ENCODE data around the gene TRIM75. TPM values are rescaled to one million over a fixed set of nuclear protein-coding genes. Genes with fewer than 3 reads are reported as not detected.
A peak's percentile ranks its signal among the peaks of the same experiment; 100 is the strongest.

Gene TRIM75
- total RNA-seq, 4 donors from 2014 or later: not detected

DNA sequence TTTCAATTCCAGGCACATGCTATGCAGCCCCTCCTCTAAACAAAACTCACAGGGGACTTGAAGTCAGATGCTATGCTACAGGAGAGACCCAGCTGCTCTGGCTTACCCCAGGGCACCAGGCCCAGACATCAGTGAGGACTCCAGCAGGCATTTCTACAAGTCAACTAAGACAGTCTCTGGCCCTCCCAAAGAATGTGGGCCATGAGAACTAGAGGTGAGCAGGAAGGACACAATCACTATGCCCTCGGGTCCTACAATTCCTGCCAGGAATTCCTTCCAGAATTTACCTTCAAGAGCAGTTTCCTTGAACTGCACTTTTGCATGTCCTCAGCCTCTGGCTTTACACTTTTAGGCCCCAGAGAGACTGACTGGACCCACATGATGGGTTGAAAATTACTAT lies 41.6 kb downstream of the TRIM75 start:
- Histone ChIP-seq H3K4me1 (no peaks in the 10 kb centered on the region), H3K27me3 (no peaks in the 10 kb centered on the region), H3K27ac (no peak overlapping the region), H3K4me3 (replicated peaks in 1 of 3) (no peak overlapping the region), H3K9me3 (no peaks in the 10 kb centered on the region), H3K36me3 (peaks cover 5 to 16% of the 10 kb centered on the region in 2 donors)
- intact Hi-C loops (cut with DNase I): no loop called here
- WGBS, 2 donors: 62 to 93% methylated on average over 1 of the region's 1 CpG
- no peak for TF ChIP-seq POLR2A (IDR thresholded peaks at IDR 0.05)
- TF ChIP-seq, protein P1, sequence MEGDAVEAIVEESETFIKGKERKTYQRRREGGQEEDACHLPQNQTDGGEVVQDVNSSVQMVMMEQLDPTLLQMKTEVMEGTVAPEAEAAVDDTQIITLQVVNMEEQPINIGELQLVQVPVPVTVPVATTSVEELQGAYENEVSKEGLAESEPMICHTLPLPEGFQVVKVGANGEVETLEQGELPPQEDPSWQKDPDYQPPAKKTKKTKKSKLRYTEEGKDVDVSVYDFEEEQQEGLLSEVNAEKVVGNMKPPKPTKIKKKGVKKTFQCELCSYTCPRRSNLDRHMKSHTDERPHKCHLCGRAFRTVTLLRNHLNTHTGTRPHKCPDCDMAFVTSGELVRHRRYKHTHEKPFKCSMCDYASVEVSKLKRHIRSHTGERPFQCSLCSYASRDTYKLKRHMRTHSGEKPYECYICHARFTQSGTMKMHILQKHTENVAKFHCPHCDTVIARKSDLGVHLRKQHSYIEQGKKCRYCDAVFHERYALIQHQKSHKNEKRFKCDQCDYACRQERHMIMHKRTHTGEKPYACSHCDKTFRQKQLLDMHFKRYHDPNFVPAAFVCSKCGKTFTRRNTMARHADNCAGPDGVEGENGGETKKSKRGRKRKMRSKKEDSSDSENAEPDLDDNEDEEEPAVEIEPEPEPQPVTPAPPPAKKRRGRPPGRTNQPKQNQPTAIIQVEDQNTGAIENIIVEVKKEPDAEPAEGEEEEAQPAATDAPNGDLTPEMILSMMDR (IDR thresholded peaks at IDR 0.05): no peak
- DNase-seq: no peak

DNA sequence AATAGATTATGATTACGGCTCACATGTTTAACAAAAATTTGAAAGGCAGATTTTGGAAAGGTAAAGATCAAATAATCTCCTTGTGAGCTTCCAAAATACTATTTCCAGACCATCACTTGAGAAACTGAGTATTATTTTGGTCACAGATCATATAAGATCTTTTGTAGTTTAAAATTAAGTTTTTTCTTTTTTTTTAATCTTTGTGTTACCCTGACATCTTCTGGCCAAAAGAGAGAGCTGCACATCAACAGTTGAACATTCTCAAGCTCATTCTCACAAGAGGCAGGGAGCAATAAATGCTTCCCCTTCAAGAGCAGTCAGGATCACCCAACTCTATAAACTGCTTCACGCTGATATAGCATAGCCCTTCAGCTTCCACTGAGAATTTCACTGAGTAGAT lies 43.1 kb downstream of the TRIM75 start:
- intact Hi-C loops (cut with DNase I): no loop called here
- 73 to 85% methylated on average over 2 of the region's 2 CpGs for WGBS, 2 donors
- no peaks in the 10 kb centered on the region for H3K4me1 ChIP-seq
- no peak overlapping the region for H3K4me3 ChIP-seq (replicated peaks in 1 of 3)
- H3K36me3 ChIP-seq: peaks cover 5 to 26% of the 10 kb centered on the region in 2 donors
- TF ChIP-seq, protein P1 (IDR thresholded peaks at IDR 0.05): peak in 3 of 6 experiments; percentile 35 to 50 (median 47)
- TF ChIP-seq POLR2A (IDR thresholded peaks at IDR 0.05): no peak
- H3K27ac ChIP-seq: no peak overlapping the region
- H3K9me3 ChIP-seq: no peaks in the 10 kb centered on the region
- no peaks in the 10 kb centered on the region for H3K27me3 ChIP-seq
- DNase-seq: no peak

DNA sequence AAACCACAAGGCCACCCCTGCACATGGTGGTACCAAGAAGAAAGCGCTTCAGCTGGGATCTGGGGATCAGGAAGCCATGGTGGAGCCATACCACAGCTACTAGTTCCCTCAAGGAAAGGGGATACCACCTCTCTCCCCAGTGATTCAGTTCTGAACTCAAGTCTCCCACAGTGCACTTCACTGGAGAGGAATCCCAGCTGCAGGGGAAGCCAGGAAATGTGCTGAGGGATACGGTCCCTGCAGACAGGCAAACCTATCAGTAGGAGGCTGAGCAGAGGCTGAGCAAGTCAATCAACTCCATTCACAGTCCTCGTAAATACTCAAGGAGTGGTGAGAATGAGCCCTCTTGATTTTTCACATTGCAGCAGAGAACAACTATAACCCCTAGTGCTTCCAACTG lies 48.0 kb downstream of the TRIM75 start:
- 91 to 95% methylated on average over 3 of the region's 3 CpGs for WGBS, 2 donors
- intact Hi-C loops (cut with DNase I): no loop called here
- Histone ChIP-seq H3K4me3 (replicated peaks in 1 of 3) (no peak overlapping the region), H3K36me3 (peaks cover 5 to 28% of the 10 kb centered on the region in 2 donors), H3K4me1 (no peaks in the 10 kb centered on the region), H3K27ac (no peak overlapping the region), H3K9me3 (no peaks in the 10 kb centered on the region), H3K27me3 (no peaks in the 10 kb centered on the region)
- no peak for TF ChIP-seq POLR2A (IDR thresholded peaks at IDR 0.05)
- TF ChIP-seq, protein P1 (IDR thresholded peaks at IDR 0.05): no peak
- no peak for DNase-seq

- TF ChIP-seq, protein P1 (IDR thresholded peaks at IDR 0.05): no peak
- no peak for TF ChIP-seq POLR2A (IDR thresholded peaks at IDR 0.05)
- 89 to 93% methylated on average over 6 of the region's 6 CpGs for WGBS, 2 donors
Measured at GRCh38 chr4:165106518-165106917, 52.9 kb downstream of the TRIM75 start.

More at GRCh38 chr4:165106518-165106917, 52.9 kb downstream of the TRIM75 start:
- H3K27me3 ChIP-seq: no peaks in the 10 kb centered on the region
- no peak overlapping the region for H3K4me3 ChIP-seq (replicated peaks in 1 of 3)
- intact Hi-C loops (cut with DNase I): no loop called here
- peaks cover 0 to 7% of the 10 kb centered on the region in 2 donors for H3K36me3 ChIP-seq
- H3K4me1 ChIP-seq: peaks cover 6 to 10% of the 10 kb centered on the region in 2 donors
- H3K27ac ChIP-seq: no peak overlapping the region
- no peaks in the 10 kb centered on the region for H3K9me3 ChIP-seq
- no peak for DNase-seq

Small RNA genes within 50 kb of the gene (small RNA-seq; reads per million reads assigned to genes)
- not detected for gene AC106872.12

Other genes starting within 250 kb of the TRIM75 start
- 1 to 10 TPM in 1 of 4 donors, not detected in 3; 2.1 TPM for gene APELA, start 176.7 kb upstream of the TRIM75 start, total RNA-seq
- gene TRIM61, start 76.2 kb upstream of the TRIM75 start, total RNA-seq: 1 to 10 TPM; 1.2 to 5.5 (median 4.5) TPM
- gene TRIM60, start 21.9 kb upstream of the TRIM75 start, total RNA-seq: not detected
- gene TMEM192, start 59.0 kb downstream of the TRIM75 start, total RNA-seq: 10 to 100 TPM; 19.2 to 34.9 (median 21.8) TPM
- 10 to 100 TPM; 30.9 to 45.2 (median 35.8) TPM for gene KLHL2, start 153.7 kb downstream of the TRIM75 start, total RNA-seq